Heart left ventricle (tissue), 13 donors: Measurements from ENCODE around the gene CHAC2.

Experiments
- POLR2A ChIP-seq, 2 donors: fragments of 450-650 bp; IDR thresholded peaks; one replicate each; pipeline ENCODE4 v1.6.1; 2017; ENCODE audit warnings: antibody characterized with exemption in 2 of 2, mild to moderate bottlenecking in 2 of 2, moderate library complexity in 2 of 2
- TF ChIP-seq, protein P1 (sequence below), 12 donors: fragments of 200-600 bp; sonication (generic) in 4 of 12; IDR thresholded peaks; one replicate each; pipeline versions ENCODE4 v1.5.0 to v1.8.0; 2018 to 2022; ENCODE audit warnings: antibody characterized with exemption in 12 of 12, mild to moderate bottlenecking in 5 of 12
- donor health status: ischemic (EF 13 %, LVEDD 7.1; RV severe dilation, severe dysfunction).
- donor health status: DM: no; HTN: yes; CAD: no.
- donor health status: DM: no; HTN: no; CAD: no.
- donor health status: ischemic (EF 25% LVEDD 6.9; RV normal size, moderate dysfunction).
- donor health status: ischemic (EF 25% LVEDD 5.7; RV mildly dilated, moderate dysfunction).
- donor health status: ischemic (EF 35%, LVEDD 5.7; RV mildly dilated, moderate dysfunction).
- donor health status: nonischemic (EF 11% LVEDD 7.7; RV severe dilation, severe dysfunction).
- donor health status: DM: yes; HTN: yes; CAD: no.
- donor health status: PGD.
- donor health status: ischemic (EF 29% LVEDD 5.4; RV normal size, mild dysfunction).
- donor health status: nonischemic (EF 23%, LVEDD 6.1; RV moderate dilation, normal function).

DNA sequence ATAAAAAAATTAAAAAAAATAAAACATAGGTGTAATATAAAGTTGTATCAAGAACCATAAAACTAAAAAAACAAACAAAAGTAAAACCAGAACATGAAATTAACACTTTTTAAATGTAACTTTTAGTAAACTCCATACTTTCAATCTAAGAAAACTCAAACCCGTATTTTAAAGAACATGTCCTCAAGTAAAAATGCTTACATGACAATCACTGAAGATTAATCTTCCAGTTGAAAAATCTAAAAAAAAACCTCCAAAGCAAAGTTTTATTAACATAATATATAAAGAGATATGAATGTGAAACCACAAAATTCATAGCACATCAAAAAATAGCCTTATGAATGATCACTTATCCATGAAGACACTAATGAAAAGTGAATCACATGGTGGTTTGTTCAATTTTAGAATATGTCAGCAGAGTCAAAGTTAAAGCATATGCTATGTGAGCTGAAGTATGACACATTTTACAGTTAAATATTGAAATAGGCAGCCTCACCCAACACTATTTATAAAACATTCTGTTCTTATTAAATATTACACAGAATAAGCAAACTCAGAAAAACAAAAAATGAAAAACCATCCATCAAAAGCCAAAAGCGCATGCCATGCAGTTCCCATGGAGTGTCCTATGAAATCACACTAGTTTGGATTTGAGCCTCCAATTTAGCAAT lies 23.1 kb upstream of the CHAC2 start:
- TF ChIP-seq, protein P1, sequence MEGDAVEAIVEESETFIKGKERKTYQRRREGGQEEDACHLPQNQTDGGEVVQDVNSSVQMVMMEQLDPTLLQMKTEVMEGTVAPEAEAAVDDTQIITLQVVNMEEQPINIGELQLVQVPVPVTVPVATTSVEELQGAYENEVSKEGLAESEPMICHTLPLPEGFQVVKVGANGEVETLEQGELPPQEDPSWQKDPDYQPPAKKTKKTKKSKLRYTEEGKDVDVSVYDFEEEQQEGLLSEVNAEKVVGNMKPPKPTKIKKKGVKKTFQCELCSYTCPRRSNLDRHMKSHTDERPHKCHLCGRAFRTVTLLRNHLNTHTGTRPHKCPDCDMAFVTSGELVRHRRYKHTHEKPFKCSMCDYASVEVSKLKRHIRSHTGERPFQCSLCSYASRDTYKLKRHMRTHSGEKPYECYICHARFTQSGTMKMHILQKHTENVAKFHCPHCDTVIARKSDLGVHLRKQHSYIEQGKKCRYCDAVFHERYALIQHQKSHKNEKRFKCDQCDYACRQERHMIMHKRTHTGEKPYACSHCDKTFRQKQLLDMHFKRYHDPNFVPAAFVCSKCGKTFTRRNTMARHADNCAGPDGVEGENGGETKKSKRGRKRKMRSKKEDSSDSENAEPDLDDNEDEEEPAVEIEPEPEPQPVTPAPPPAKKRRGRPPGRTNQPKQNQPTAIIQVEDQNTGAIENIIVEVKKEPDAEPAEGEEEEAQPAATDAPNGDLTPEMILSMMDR (IDR thresholded peaks at IDR 0.05): no peak
- TF ChIP-seq POLR2A (IDR thresholded peaks at IDR 0.05): no peak
